B cell (primary cell): ENCODE results near the gene GAK. TPM values are rescaled to one million over a fixed set of nuclear protein-coding genes. Genes with fewer than 3 reads are reported as not detected.

ENCODE experiments used
- ATAC-seq: fragments of 200-7000 bp; cut with Tn5 transposase; one replicate; pipeline ENCODE4 v1.10.0; 2021; ENCODE audit warnings: low read depth, mild to moderate bottlenecking, moderate number of reproducible peaks, moderate library complexity
- CTCF ChIA-PET: fragments of 350-600 bp; sonication (Branson Sonifier 250); formaldehyde crosslinking; loops from one replicate; lab custom pipeline; 2021; ENCODE audit warnings: antibody characterized with exemption, inconsistent platforms; lab: Charles Lee
- POLR2A ChIA-PET: fragments of 350-600 bp; sonication (Branson Sonifier 250); formaldehyde crosslinking; loops from one replicate; lab custom pipeline; 2021; ENCODE audit warnings: antibody characterized with exemption; lab: Charles Lee
- DNase-seq: peaks from one replicate; pipeline ENCODE4 v3.0.0; 2013
- H2AFZ ChIP-seq: 2 replicates; pipeline ENCODE4 v1.6.1; 2012; ENCODE audit warnings: mild to moderate bottlenecking, low read depth, low read length; ENCODE audit not compliant: insufficient read depth, poor library complexity, severe bottlenecking
- H3K27ac ChIP-seq, 2 donors: 1 replicate in 1 of 2; 2 replicates in 1 of 2; pipeline ENCODE4 v1.5.1; 2012 to 2013; ENCODE audit warnings: low read length in 2 of 2, mild to moderate bottlenecking in 2 of 2, moderate library complexity in 1 of 2
- H3K27me3 ChIP-seq, 4 experiments: fragments of 200-600 bp in 1 of 4; sonication (generic) in 1 of 4; replicated peaks in 1 of 4; 1 replicate in 2 of 4; 2 replicates in 2 of 4; pipeline versions ENCODE4 v1.6.1 to v1.7.0; 2013 to 2016; ENCODE audit warnings: low read length in 3 of 4, mild to moderate bottlenecking in 2 of 4, mixed read lengths in 1 of 4, moderate library complexity in 1 of 4; ENCODE audit not compliant: insufficient read depth in 4 of 4, control insufficient read depth in 3 of 4; ENCODE audit errors: control extremely low read depth in 1 of 4
- H3K36me3 ChIP-seq, 2 experiments: replicated peaks in 1 of 2; 1 replicate in 1 of 2; 2 replicates in 1 of 2; pipeline versions ENCODE4 v1.6.1 to v1.7.1; 2013; ENCODE audit warnings: low read length in 1 of 2; ENCODE audit not compliant: insufficient read depth in 2 of 2, control insufficient read depth in 1 of 2; ENCODE audit errors: control extremely low read depth in 1 of 2, extremely low read depth in 1 of 2
- H3K4me1 ChIP-seq, 2 donors: fragments of 200-600 bp in 1 of 2; sonication (generic) in 1 of 2; 1 replicate in 1 of 2; 2 replicates in 1 of 2; pipeline versions ENCODE4 v1.5.1 to v1.6.1; 2013 to 2017; ENCODE audit warnings: low read length in 2 of 2; ENCODE audit not compliant: control insufficient read depth in 2 of 2, insufficient read depth in 2 of 2
- H3K4me2 ChIP-seq: replicated peaks from 2 replicates; pipeline ENCODE3; 2012; ENCODE audit warnings: mild to moderate bottlenecking, low read depth, low read length; ENCODE audit not compliant: poor library complexity, severe bottlenecking
- H3K4me3 ChIP-seq, 5 experiments: fragments of 200-600 bp in 1 of 5; sonication (generic) in 1 of 5; 1 replicate in 3 of 5; 2 replicates in 2 of 5; pipeline versions ENCODE4 v1.5.1 to v1.7.0; 2011 to 2016; ENCODE audit warnings: low read length in 4 of 5, mild to moderate bottlenecking in 4 of 5, low read depth in 2 of 5, control low read depth in 1 of 5, moderate library complexity in 1 of 5; ENCODE audit not compliant: insufficient read depth in 1 of 5; ENCODE audit errors: control extremely low read depth in 1 of 5, extremely low read depth in 1 of 5
- H3K79me2 ChIP-seq: fragments of 200-600 bp; sonication (generic); one replicate; pipeline ENCODE4 v1.6.0; 2016; ENCODE audit warnings: low read length; ENCODE audit not compliant: control insufficient read depth, insufficient read depth
- H3K9ac ChIP-seq: fragments of 200-600 bp; sonication (generic); 2 replicates; pipeline ENCODE4 v1.6.1; 2017; ENCODE audit warnings: mild to moderate bottlenecking, low read length, moderate library complexity
- H3K9me3 ChIP-seq, 3 donors: one replicate each; pipeline versions ENCODE4 v1.6.1 to v1.7.1; 2013; ENCODE audit warnings: low read length in 2 of 3; ENCODE audit not compliant: control insufficient read depth in 2 of 3, insufficient read depth in 1 of 3; ENCODE audit errors: control extremely low read depth in 1 of 3
- H4K20me1 ChIP-seq: 2 replicates; pipeline ENCODE4 v1.6.0; 2012; ENCODE audit warnings: mild to moderate bottlenecking, low read length; ENCODE audit not compliant: insufficient read depth, control insufficient read depth, poor library complexity, severe bottlenecking
- H3K27ac Mint-ChIP-seq: one replicate; pipeline ENCODE4 v1.8.0; 2021; ENCODE audit warnings: mixed read lengths
- H3K27me3 Mint-ChIP-seq: one replicate; pipeline ENCODE4 v1.8.0; 2021; ENCODE audit warnings: mixed read lengths
- H3K4me1 Mint-ChIP-seq: one replicate; pipeline ENCODE4 v1.8.0; 2021; ENCODE audit warnings: mixed read lengths
- H3K4me3 Mint-ChIP-seq: one replicate; pipeline ENCODE4 v1.8.0; 2021; ENCODE audit warnings: mixed read lengths
- H3K9me3 Mint-ChIP-seq: one replicate; pipeline ENCODE4 v1.8.0; 2022; ENCODE audit warnings: mixed read lengths; ENCODE audit not compliant: insufficient read depth
- EZH2 ChIP-seq: IDR thresholded peaks from 2 replicates; pipeline ENCODE4 v1.6.1; 2012; ENCODE audit warnings: borderline replicate concordance, low read depth, mild to moderate bottlenecking, moderate library complexity, low read length; ENCODE audit not compliant: insufficient read depth, poor library complexity, severe bottlenecking
- WGBS: methylation state at CpG from one replicate; pipeline ENCODE4 v1.1.5; 2013; ENCODE audit warnings: missing lambda C conversion rate; ENCODE audit not compliant: insufficient coverage; 5-methylcytosine and 5-hydroxymethylcytosine counted together
- intact Hi-C: fragments of 100-400 bp; cut with micrococcal nuclease; formaldehyde crosslinking; loops from one replicate; pipeline ENCODE4 v1.10.0; 2022
- polyA plus RNA-seq: library from polyadenylated mRNA; depleted of rRNA; stranded (reverse); fragments of >200 nt; gene quantifications from 2 replicates; pipeline ENCODE4 v1.2.3, GENCODE V29; 2012
- total RNA-seq, 2 donors: library from RNA; stranded (reverse); fragments of 120-200 nt in 1 of 2; gene quantifications; 1 replicate in 1 of 2; 2 replicates in 1 of 2; pipeline versions ENCODE4 v1.2.3 to v1.2.4, GENCODE V29; 2013 to 2022
- TF ChIP-seq, protein P1 (sequence below): fragments of 200-600 bp; IDR thresholded peaks from one replicate; pipeline ENCODE4 v1.8.0; 2022; ENCODE audit warnings: antibody characterized with exemption, mild to moderate bottlenecking

GAK gene
- total and polyA plus RNA-seq, 2 donors (not counting 1 experiment from before 2014, with no cell fraction given) = 113 to 283 TPM

DNA sequence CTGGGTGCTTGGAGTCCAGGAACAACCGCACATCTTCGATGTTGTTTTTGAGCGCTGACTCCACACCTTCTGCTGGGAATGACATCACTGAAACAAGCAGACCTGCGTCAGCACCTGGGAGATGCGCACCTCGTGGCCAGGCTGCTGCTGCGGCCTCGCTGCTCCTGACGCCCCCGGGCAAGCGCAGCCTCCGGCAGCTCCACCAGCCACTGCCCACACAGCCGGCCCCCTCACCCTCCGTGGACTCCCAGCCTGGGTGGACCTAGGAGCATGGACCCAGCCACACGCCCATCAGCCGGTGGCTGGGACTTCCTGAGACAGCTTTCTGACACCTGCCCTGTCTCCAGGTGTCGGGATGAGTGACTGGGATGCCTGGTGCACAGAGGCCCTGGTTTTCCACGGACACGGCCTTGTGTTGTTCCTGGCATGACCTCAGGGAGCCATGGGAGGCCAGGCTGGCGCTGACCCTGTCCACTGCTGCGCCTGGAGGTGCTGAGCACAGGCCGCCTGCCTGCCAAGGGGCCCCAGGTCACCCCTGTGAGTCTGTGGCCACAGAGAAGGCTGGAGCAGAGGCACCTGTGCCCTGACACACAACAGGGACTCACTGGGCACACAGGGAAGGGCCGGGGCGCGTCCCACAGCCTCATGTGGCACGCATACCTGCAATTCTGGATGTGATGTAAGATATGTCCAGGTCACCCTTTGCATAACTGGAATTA, 48.6 kb downstream of the GAK start:
- peaks cover 8 to 72% of the 10 kb centered on the region in 2 experiments for H3K36me3 ChIP-seq
- peaks cover 24% of the 10 kb centered on the region for H4K20me1 ChIP-seq

DNA sequence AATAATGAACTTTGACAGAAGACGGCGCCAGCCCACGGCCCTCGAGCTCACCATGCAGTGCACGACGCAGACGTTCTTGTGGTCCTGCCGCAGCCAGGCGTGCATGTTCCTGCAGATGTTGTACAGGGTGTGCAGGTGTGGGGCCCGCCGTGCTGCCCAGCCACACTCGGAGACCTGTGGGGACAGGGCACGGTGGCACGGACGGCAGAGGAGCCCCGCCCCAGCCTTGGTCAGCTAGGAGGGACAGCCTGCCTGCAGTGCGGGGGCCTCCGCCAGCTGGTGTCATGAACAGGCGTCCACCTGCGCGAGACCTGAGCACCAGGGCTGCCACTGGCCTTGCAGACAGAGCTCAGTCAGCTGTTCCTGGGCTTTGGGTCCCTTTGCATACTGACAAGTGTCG, 49.5 kb downstream of the GAK start:
- H3K27me3 Mint-ChIP-seq = no peaks in the 10 kb centered on the region
- no peak overlapping the region for H3K27ac Mint-ChIP-seq
- peaks cover 2% of the 10 kb centered on the region for H3K9me3 Mint-ChIP-seq
- DNase-seq (no peak), ATAC-seq (no peak)
- H3K4me3 Mint-ChIP-seq = no peak overlapping the region
- TF ChIP-seq, protein P1, sequence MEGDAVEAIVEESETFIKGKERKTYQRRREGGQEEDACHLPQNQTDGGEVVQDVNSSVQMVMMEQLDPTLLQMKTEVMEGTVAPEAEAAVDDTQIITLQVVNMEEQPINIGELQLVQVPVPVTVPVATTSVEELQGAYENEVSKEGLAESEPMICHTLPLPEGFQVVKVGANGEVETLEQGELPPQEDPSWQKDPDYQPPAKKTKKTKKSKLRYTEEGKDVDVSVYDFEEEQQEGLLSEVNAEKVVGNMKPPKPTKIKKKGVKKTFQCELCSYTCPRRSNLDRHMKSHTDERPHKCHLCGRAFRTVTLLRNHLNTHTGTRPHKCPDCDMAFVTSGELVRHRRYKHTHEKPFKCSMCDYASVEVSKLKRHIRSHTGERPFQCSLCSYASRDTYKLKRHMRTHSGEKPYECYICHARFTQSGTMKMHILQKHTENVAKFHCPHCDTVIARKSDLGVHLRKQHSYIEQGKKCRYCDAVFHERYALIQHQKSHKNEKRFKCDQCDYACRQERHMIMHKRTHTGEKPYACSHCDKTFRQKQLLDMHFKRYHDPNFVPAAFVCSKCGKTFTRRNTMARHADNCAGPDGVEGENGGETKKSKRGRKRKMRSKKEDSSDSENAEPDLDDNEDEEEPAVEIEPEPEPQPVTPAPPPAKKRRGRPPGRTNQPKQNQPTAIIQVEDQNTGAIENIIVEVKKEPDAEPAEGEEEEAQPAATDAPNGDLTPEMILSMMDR = no peak
- no peak for TF ChIP-seq EZH2
- Histone ChIP-seq H3K9me3 (peaks cover 0 to 9% (median 0%) of the 10 kb centered on the region in 3 donors), H3K79me2 (no peaks in the 10 kb centered on the region), H3K36me3 (peaks cover 9 to 67% of the 10 kb centered on the region in 2 experiments), H3K9ac (no peak overlapping the region), H3K27ac (no peak overlapping the region), H3K4me2 (no peak overlapping the region), H4K20me1 (peaks cover 18% of the 10 kb centered on the region), H3K4me1 (no peaks in the 10 kb centered on the region), H3K4me3 (no peak overlapping the region), H2AFZ (no peak overlapping the region), H3K27me3 (no peaks in the 10 kb centered on the region)
- no peaks in the 10 kb centered on the region for H3K4me1 Mint-ChIP-seq
- POLR2A ChIA-PET = interaction anchor here (0.5 kb wide), 1 partner anchor 42 kb away, joined by 3 read pairs; no protein-coding TSS in a partner anchor
- intact Hi-C loops = no loop called here
- CTCF ChIA-PET = no interaction called here
- WGBS = 98% methylated on average over 22 of the region's 22 CpGs

More for the DNA sequence above, 48.6 kb downstream of the GAK start:
- Mint-ChIP-seq H3K4me1 (no peaks in the 10 kb centered on the region), H3K9me3 (peaks cover 2% of the 10 kb centered on the region), H3K4me3 (no peak overlapping the region), H3K27me3 (no peaks in the 10 kb centered on the region), H3K27ac (no peak overlapping the region)
- ChIA-PET POLR2A (no interaction called here), CTCF (no interaction called here)
- DNase-seq (no peak), ATAC-seq (no peak)
- H3K4me3 ChIP-seq = no peak overlapping the region
- intact Hi-C loops = no loop called here
- no peak overlapping the region for H3K27ac ChIP-seq
- 95% methylated on average over 26 of the region's 26 CpGs for WGBS
- H2AFZ ChIP-seq = no peak overlapping the region
- no peak overlapping the region for H3K9ac ChIP-seq
- H3K4me1 ChIP-seq = no peaks in the 10 kb centered on the region
- H3K79me2 ChIP-seq = no peaks in the 10 kb centered on the region
- TF ChIP-seq, protein P1 = no peak
- no peak for TF ChIP-seq EZH2
- no peaks in the 10 kb centered on the region for H3K27me3 ChIP-seq
- H3K9me3 ChIP-seq = peaks cover 0 to 9% (median 0%) of the 10 kb centered on the region in 3 donors
- no peak overlapping the region for H3K4me2 ChIP-seq
